ENCODE results near the gene RERG.

The RERG gene

GRCh38 chr12:15143467-15143866, 77.8 kb downstream of the RERG start:
- TF ChIP-seq, protein P1, sequence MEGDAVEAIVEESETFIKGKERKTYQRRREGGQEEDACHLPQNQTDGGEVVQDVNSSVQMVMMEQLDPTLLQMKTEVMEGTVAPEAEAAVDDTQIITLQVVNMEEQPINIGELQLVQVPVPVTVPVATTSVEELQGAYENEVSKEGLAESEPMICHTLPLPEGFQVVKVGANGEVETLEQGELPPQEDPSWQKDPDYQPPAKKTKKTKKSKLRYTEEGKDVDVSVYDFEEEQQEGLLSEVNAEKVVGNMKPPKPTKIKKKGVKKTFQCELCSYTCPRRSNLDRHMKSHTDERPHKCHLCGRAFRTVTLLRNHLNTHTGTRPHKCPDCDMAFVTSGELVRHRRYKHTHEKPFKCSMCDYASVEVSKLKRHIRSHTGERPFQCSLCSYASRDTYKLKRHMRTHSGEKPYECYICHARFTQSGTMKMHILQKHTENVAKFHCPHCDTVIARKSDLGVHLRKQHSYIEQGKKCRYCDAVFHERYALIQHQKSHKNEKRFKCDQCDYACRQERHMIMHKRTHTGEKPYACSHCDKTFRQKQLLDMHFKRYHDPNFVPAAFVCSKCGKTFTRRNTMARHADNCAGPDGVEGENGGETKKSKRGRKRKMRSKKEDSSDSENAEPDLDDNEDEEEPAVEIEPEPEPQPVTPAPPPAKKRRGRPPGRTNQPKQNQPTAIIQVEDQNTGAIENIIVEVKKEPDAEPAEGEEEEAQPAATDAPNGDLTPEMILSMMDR (IDR thresholded peaks at IDR 0.05; ENCODE audit: extremely low read depth, missing control alignments), result no peak
- no peak for DNase-seq (ENCODE audit: low spot score)

DNA sequence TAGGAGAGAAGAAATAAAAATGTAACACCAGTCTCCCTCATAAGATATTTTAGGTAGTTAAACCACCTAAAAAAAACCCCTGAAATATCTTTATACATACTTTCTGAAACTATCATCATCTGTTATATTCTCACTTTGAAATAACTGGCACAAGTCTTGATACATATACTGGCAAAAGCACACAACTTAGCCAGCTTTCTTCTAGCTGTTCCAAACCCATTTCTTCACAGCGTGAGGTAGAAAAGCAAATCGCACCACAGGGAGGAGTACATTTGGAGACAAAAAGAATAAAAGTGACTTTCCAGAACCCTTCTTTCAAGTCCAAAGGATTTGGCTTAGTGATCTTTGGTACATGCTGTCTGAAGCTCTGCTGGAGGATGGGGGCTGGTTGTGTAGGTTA, 78.5 kb downstream of the RERG start:
- no peak for DNase-seq (ENCODE audit: low spot score)
- TF ChIP-seq, protein P1 (IDR thresholded peaks at IDR 0.05; ENCODE audit: extremely low read depth, missing control alignments), result no peak

DNA sequence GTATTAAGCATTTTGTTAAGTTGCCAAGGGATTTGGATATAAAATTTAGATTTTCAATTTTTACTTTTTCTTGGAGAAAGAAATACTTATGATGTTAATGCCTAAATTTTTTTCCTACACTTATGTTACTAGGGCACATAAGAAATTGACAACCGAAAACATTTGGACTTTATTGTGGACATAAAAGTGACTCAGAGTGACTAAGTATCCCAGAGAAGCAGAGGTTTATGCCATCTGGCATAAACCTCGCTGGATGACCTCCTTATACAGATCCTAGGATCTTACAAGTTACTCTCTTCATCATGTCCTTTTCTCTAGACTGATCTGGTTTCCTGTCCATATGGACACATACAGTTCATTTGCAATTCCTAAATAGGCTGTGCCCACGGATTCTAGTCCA, 89.8 kb downstream of the RERG start:
- TF ChIP-seq, protein P1 (IDR thresholded peaks at IDR 0.05; ENCODE audit: extremely low read depth, missing control alignments), result no peak
- no peak for DNase-seq (ENCODE audit: low spot score)

DNA sequence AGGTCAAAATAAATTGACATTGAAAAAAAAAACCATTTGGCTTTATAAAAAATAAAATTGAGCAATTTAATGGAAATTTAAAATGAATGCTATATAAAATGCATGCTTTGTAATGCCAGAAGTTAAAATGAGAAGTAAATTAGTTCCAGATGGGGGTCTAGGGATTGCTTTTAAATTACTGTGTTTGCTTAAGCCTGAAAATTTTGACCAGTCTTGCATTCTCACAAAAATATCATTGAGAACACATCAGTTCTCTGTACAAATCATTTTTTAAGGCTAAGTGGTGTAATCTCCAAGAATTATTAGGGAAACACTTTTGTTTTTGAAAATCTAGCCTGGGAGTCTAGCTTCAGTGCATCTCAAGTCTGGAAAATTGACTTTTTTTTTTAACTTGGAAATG, 90.7 kb downstream of the RERG start:
- DNase-seq (ENCODE audit: low spot score), result no peak
- TF ChIP-seq, protein P1 (IDR thresholded peaks at IDR 0.05; ENCODE audit: extremely low read depth, missing control alignments), result no peak

GRCh38 chr12:15123401-15123800, 97.8 kb downstream of the RERG start:
- TF ChIP-seq, protein P1 (IDR thresholded peaks at IDR 0.05; ENCODE audit: extremely low read depth, missing control alignments), result no peak
- no peak for DNase-seq (ENCODE audit: low spot score)

- DNase-seq (ENCODE audit: low spot score), result no peak
- TF ChIP-seq, protein P1 (IDR thresholded peaks at IDR 0.05; ENCODE audit: extremely low read depth, missing control alignments), result no peak
These were observed 98.9 kb downstream of the RERG start for GRCh38 chr12:15122344-15122743.

DNA sequence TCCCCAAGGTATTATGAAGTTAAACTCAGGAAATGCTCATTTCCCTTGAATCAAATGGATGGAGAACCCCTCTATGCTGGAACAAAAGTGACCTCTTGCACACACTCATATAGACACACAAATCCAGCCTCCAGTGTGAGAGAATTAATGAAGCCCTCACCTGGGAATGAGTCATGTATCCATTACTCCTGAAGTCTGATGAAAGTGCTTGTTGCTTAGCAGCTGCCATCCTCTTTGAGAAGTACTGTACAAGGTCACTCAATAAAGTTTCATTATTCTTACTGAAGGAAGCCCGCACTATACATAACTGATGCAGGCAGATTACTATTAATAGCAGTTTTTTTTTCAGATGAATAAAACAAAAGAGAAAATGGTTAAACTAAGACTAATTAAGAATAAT, 102.3 kb downstream of the RERG start:
- DNase-seq (ENCODE audit: low spot score), result no peak

More for the DNA sequence above, 102.3 kb downstream of the RERG start:
- TF ChIP-seq, protein P1 (IDR thresholded peaks at IDR 0.05; ENCODE audit: extremely low read depth, missing control alignments), result no peak
